Keratinocyte (primary cell): ENCODE results near the gene ARHGEF19. TPM values are rescaled to one million over a fixed set of nuclear protein-coding genes. Genes with fewer than 3 reads are reported as not detected.

Experiments
- DNase-seq: peaks from one replicate; pipeline ENCODE4 v3.0.0-alpha.2; 2011; ENCODE audit warnings: low read depth, missing footprints, low spot score
- FAIRE-seq: peaks from 2 replicates; lab custom pipeline; 2011; peaks lifted over from hg19 to GRCh38; lab: Jason Lieb, UNC
- H2AFZ ChIP-seq: 2 replicates; pipeline ENCODE4 v1.6.0; 2012; ENCODE audit warnings: low read length, control low read depth, inconsistent platforms; ENCODE audit not compliant: control insufficient read depth
- H3K27ac ChIP-seq: 2 replicates; pipeline ENCODE4 v1.5.1; 2011; ENCODE audit warnings: low read length; ENCODE audit not compliant: control insufficient read depth, insufficient read depth
- H3K27me3 ChIP-seq: 3 replicates; pipeline ENCODE4 v1.6.0; 2011; ENCODE audit warnings: low read length; ENCODE audit not compliant: control insufficient read depth, insufficient read depth; ENCODE audit errors: extremely low read depth
- H3K36me3 ChIP-seq, 2 experiments: 2 replicates in 1 of 2; 3 replicates in 1 of 2; pipeline ENCODE4 v1.5.1; 2011; ENCODE audit warnings: low read length in 2 of 2, mild to moderate bottlenecking in 1 of 2; ENCODE audit not compliant: control insufficient read depth in 2 of 2, insufficient read depth in 2 of 2; ENCODE audit errors: extremely low read depth in 1 of 2
- H3K4me1 ChIP-seq: 3 replicates; pipeline ENCODE4 v1.5.1; 2011; ENCODE audit warnings: low read length; ENCODE audit not compliant: control insufficient read depth, insufficient read depth; ENCODE audit errors: extremely low read depth
- H3K4me2 ChIP-seq: 3 replicates; pipeline ENCODE4 v1.6.0; 2011; ENCODE audit warnings: low read depth, low read length; ENCODE audit not compliant: control insufficient read depth, insufficient read depth; ENCODE audit errors: extremely low read depth
- H3K4me3 ChIP-seq, 3 experiments: fragments of 200-600 bp in 1 of 3; sonication (generic) in 1 of 3; 2 replicates in 2 of 3; 3 replicates in 1 of 3; pipeline ENCODE4 v1.5.1; 2011 to 2016; ENCODE audit warnings: low read length in 3 of 3, mild to moderate bottlenecking in 3 of 3, control low read depth in 2 of 3, inconsistent platforms in 1 of 3, low read depth in 1 of 3, mixed read lengths in 1 of 3, mixed run types in 1 of 3, moderate library complexity in 1 of 3; ENCODE audit not compliant: control insufficient read depth in 2 of 3, insufficient read depth in 2 of 3; ENCODE audit errors: extremely low read depth in 1 of 3
- H3K79me2 ChIP-seq: 2 replicates; pipeline ENCODE4 v1.6.0; 2012; ENCODE audit warnings: low read length; ENCODE audit not compliant: control insufficient read depth, insufficient read depth
- H3K9ac ChIP-seq: 3 replicates; pipeline ENCODE4 v1.6.0; 2011; ENCODE audit warnings: low read length; ENCODE audit not compliant: control insufficient read depth, insufficient read depth; ENCODE audit errors: extremely low read depth
- H3K9me1 ChIP-seq: 3 replicates; pipeline ENCODE4 v1.6.0; 2011; ENCODE audit warnings: low read length; ENCODE audit not compliant: control insufficient read depth, insufficient read depth; ENCODE audit errors: extremely low read depth
- H3K9me3 ChIP-seq: 2 replicates; pipeline ENCODE4 v1.5.1; 2012; ENCODE audit warnings: low read depth, low read length; ENCODE audit not compliant: control insufficient read depth
- H4K20me1 ChIP-seq: 3 replicates; pipeline ENCODE4 v1.6.0; 2011; ENCODE audit warnings: low read length; ENCODE audit not compliant: control insufficient read depth, insufficient read depth; ENCODE audit errors: extremely low read depth
- EZH2 ChIP-seq: IDR thresholded peaks from one replicate; pipeline ENCODE4 v1.6.1; 2012; ENCODE audit warnings: inconsistent platforms, mild to moderate bottlenecking, low read length, moderate library complexity
- dilution Hi-C: fragments of 300-500 bp; cut with MboI; formaldehyde crosslinking; loops from one replicate; pipeline ENCODE4 v1.7.0; 2020; ENCODE audit warnings: low sequenced_read_pairs; ENCODE audit not compliant: extremely low pct_ligation_motif_present
- polyA plus RNA-seq, 5 experiments: library from polyadenylated mRNA; depleted of rRNA in 3 of 5; stranded (reverse) in 3 of 5; stranded (forward) in 1 of 5; unstranded in 1 of 5; fragments of >200 nt; gene quantifications; 1 replicate in 1 of 5; 2 replicates in 3 of 5; 3 replicates in 1 of 5; pipeline versions ENCODE4 v1.2.1 to v1.2.3, GENCODE V29; 2011 to 2012; ENCODE audit warnings: missing spikeins in 2 of 5, low read depth in 1 of 5, low replicate concordance in 1 of 5
- TF ChIP-seq, protein P1 (sequence below), 3 experiments: IDR thresholded peaks in 1 of 3; conservative IDR thresholded peaks in 1 of 3; optimal IDR thresholded peaks in 1 of 3; 2 replicates in 2 of 3; 3 replicates in 1 of 3; pipeline versions ENCODE3 to v1.5.1; 2011; ENCODE audit warnings: low read length in 3 of 3, mild to moderate bottlenecking in 3 of 3, moderate library complexity in 2 of 3, control low read depth in 1 of 3, inconsistent platforms in 1 of 3; ENCODE audit not compliant: insufficient read depth in 2 of 3; ENCODE audit errors: extremely low read depth in 1 of 3

Gene ARHGEF19
- polyA plus RNA-seq, 1 donor (not counting 4 experiments of a cell fraction or from before 2014, with no cell fraction given), result 5.0 TPM

DNA sequence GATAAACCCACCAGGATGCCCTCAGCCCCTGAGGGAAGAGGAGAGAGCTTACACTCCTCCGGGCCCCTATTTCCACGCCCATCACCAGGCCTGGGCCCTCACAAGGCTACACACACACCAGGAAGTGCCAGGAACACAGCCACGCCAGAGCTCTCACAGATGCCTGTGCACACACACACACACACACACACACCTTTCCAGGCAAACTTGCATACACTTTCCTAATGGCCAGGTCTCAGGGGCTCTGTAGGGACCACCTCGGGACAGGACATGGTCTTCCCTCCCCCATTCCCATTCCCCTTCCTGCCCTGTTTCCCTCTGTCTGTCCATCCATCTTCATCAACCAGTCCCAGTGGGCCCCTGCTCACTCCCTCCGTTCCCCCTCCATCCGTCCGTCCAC lies 46.9 kb downstream of the ARHGEF19 start:
- no peak overlapping the region for H3K9ac ChIP-seq
- H3K27ac ChIP-seq, result peak overlapping the region; percentile 74
- no peaks in the 10 kb centered on the region for H3K9me3 ChIP-seq
- no peaks in the 10 kb centered on the region for H3K27me3 ChIP-seq
- no peak for DNase-seq
- H3K4me2 ChIP-seq, result no peak overlapping the region
- no peaks in the 10 kb centered on the region for H3K9me1 ChIP-seq
- no peak overlapping the region for H2AFZ ChIP-seq
- H3K4me3 ChIP-seq, result no peak overlapping the region
- H4K20me1 ChIP-seq, result no peaks in the 10 kb centered on the region
- dilution Hi-C loops, result no loop called here
- H3K36me3 ChIP-seq, result peaks cover 1 to 3% of the 10 kb centered on the region in 2 experiments
- H3K79me2 ChIP-seq, result no peaks in the 10 kb centered on the region
- FAIRE-seq, result no peak
- peaks cover 23% of the 10 kb centered on the region for H3K4me1 ChIP-seq
- TF ChIP-seq, protein P1, sequence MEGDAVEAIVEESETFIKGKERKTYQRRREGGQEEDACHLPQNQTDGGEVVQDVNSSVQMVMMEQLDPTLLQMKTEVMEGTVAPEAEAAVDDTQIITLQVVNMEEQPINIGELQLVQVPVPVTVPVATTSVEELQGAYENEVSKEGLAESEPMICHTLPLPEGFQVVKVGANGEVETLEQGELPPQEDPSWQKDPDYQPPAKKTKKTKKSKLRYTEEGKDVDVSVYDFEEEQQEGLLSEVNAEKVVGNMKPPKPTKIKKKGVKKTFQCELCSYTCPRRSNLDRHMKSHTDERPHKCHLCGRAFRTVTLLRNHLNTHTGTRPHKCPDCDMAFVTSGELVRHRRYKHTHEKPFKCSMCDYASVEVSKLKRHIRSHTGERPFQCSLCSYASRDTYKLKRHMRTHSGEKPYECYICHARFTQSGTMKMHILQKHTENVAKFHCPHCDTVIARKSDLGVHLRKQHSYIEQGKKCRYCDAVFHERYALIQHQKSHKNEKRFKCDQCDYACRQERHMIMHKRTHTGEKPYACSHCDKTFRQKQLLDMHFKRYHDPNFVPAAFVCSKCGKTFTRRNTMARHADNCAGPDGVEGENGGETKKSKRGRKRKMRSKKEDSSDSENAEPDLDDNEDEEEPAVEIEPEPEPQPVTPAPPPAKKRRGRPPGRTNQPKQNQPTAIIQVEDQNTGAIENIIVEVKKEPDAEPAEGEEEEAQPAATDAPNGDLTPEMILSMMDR (optimal IDR thresholded peaks at IDR 0.05 in 1 of 3, IDR thresholded peaks at IDR 0.05 in 1 of 3, conservative IDR thresholded peaks at IDR 0.05 in 1 of 3; ENCODE audit: extremely low read depth in 1 of 3, insufficient read depth in 2 of 3, low read length in 3 of 3), result no peak
- TF ChIP-seq EZH2, result no peak

DNA sequence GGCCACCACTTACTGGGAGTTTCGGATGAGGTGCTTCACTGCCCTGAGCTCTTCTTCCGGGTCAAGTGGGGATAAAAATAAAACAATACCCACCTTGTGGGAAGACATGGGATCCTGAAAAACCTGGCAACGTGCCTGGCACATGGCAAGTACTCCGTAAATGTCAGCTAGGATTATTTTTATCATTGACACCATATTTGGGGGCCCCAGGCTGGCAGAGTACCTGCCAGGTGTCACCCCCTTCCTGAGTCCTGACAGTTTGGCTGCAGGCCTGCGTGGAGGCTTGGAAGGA lies 47.4 kb downstream of the ARHGEF19 start:
- FAIRE-seq (no peak), DNase-seq (no peak)
- H3K9me1 ChIP-seq, result no peaks in the 10 kb centered on the region
- dilution Hi-C loops, result no loop called here
- H3K9ac ChIP-seq, result peak overlapping the region; percentile 57
- H3K27ac ChIP-seq, result peak overlapping the region; percentile 74
- no peak overlapping the region for H3K4me3 ChIP-seq
- H2AFZ ChIP-seq, result no peak overlapping the region
- no peaks in the 10 kb centered on the region for H3K27me3 ChIP-seq
- H3K36me3 ChIP-seq, result peaks cover 1 to 3% of the 10 kb centered on the region in 2 experiments
- H3K4me2 ChIP-seq, result no peak overlapping the region
- no peaks in the 10 kb centered on the region for H3K79me2 ChIP-seq
- peaks cover 25% of the 10 kb centered on the region for H3K4me1 ChIP-seq
- H3K9me3 ChIP-seq, result no peaks in the 10 kb centered on the region
- no peak for TF ChIP-seq EZH2
- TF ChIP-seq, protein P1 (optimal IDR thresholded peaks at IDR 0.05 in 1 of 3, IDR thresholded peaks at IDR 0.05 in 1 of 3, conservative IDR thresholded peaks at IDR 0.05 in 1 of 3; ENCODE audit: extremely low read depth in 1 of 3, insufficient read depth in 2 of 3, low read length in 3 of 3), result no peak
- H4K20me1 ChIP-seq, result no peaks in the 10 kb centered on the region
